GM12873 (cell line): ENCODE measurements around the gene FSTL4.

ENCODE experiments used
- CTCF ChIP-seq: IDR thresholded peaks from 2 replicates; pipeline ENCODE4 v1.5.1; 2012; ENCODE audit warnings: low read depth, mild to moderate bottlenecking, moderate library complexity, low read length, control low read depth; ENCODE audit not compliant: insufficient read depth; ENCODE audit errors: missing control alignments

Gene FSTL4

GRCh38 chr5:133319905-133320520 lies 292.3 kb downstream of the FSTL4 start:
- TF ChIP-seq CTCF = peak; percentile 23

- no peak for TF ChIP-seq CTCF
Measured at GRCh38 chr5:133319244-133319643, 293.1 kb downstream of the FSTL4 start.

GRCh38 chr5:133317558-133317957 lies 294.8 kb downstream of the FSTL4 start:
- peak; percentile 20 for TF ChIP-seq CTCF

GRCh38 chr5:133316346-133317343 lies 295.7 kb downstream of the FSTL4 start:
- TF ChIP-seq CTCF = peak; percentile 31

- TF ChIP-seq CTCF = no peak
Measured at GRCh38 chr5:133314086-133314485, 298.3 kb downstream of the FSTL4 start.

GRCh38 chr5:133311176-133311575 lies 301.2 kb downstream of the FSTL4 start:
- TF ChIP-seq CTCF = no peak

GRCh38 chr5:133309984-133310621 lies 302.2 kb downstream of the FSTL4 start:
- no peak for TF ChIP-seq CTCF
